PC-9 (cell line): ENCODE data around the gene DHRS7B.

Experiments
- CTCF ChIP-seq: fragments of 200-600 bp; sonication (generic); conservative IDR thresholded peaks from 2 replicates; pipeline ENCODE4 v1.6.1; 2017; ENCODE audit warnings: mixed run types, antibody characterized with exemption, mild to moderate bottlenecking, moderate library complexity
- EZH2 ChIP-seq: fragments of 200-600 bp; sonication (generic); IDR thresholded peaks from 2 replicates; pipeline ENCODE4 v1.8.0; 2017; ENCODE audit warnings: antibody characterized with exemption, low read depth

GRCh38 chr17:21212826-21213637 lies 86.3 kb downstream of the DHRS7B start:
- TF ChIP-seq CTCF (no peak), EZH2 (no peak)
